ENCODE data around the gene BACH2. TPM values are rescaled to one million over a fixed set of nuclear protein-coding genes. Genes with fewer than 3 reads are reported as not detected.

BACH2 gene
- total RNA-seq, 1 donor from 2014 or later, result 34.1 TPM

DNA sequence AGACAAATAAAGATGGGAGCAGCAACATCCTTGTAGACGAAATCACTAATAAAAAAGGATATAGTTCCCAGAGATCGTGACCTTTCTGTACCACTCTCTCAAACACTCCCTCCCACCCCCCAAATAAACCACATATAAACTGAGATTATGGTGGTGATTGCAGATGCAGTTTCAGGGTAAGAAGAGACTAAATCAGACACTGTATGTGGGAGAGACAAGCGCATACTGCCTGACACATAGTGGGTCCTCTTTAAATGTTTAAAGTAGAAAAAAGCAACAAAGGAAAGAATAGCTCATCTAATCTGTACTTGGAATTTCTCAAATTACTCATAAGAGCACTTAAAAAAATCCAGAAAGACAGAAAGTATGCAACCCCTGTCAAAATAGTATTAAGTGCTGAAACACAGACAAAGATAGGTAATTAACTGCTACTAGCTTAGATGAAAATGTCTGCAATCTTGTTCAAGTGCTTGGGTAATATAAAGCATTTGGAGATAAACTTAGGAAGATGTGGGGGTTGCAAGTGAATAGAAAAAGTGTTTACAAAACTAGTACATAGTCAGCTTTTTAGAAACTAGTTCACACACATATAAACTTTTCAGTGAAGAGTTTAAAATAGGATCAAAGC, 151.6 kb downstream of the BACH2 start:
- Mint-ChIP-seq H3K4me3 (no peak overlapping the region), H3K9me3 (no peaks in the 10 kb centered on the region), H3K27ac (peak overlapping the region; percentile 77), H3K27me3 (ENCODE audit: low read depth) (no peaks in the 10 kb centered on the region), H3K36me3 (no peaks in the 10 kb centered on the region), H3K4me1 (peaks cover 63% of the 10 kb centered on the region)
- no peak for DNase-seq (ENCODE audit: low spot score in 2 of 2, unreplicated experiment in 2 of 2)
- no peak for TF ChIP-seq CTCF (IDR thresholded peaks at IDR 0.05; ENCODE audit: unreplicated experiment)

DNA sequence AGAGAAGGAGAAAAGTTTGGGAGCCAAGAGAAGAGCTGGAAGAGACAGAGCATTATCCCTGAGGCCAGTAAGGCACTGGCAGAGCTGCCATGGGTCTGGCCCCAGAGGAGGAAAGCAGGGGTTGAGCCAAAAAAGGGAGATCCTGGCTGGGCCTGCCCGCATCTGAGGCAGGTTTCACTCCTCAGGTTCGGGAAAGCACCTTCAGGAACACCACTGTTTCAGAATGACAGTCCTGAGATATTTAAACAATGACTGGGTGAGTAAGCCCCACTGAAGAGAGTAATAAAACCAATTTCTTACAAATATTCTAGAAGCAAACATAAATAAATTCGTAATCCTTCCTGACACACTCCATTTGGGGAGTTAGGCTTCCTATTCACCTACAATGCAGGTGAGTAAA, 152.2 kb downstream of the BACH2 start:
- no peak for DNase-seq (ENCODE audit: low spot score in 2 of 2, unreplicated experiment in 2 of 2)
- Mint-ChIP-seq H3K27ac (peak overlapping the region; percentile 77), H3K27me3 (ENCODE audit: low read depth) (no peaks in the 10 kb centered on the region), H3K4me1 (peaks cover 62% of the 10 kb centered on the region), H3K4me3 (no peak overlapping the region), H3K36me3 (no peaks in the 10 kb centered on the region), H3K9me3 (no peaks in the 10 kb centered on the region)
- TF ChIP-seq CTCF (IDR thresholded peaks at IDR 0.05; ENCODE audit: unreplicated experiment), result no peak

GRCh38 chr6:90140683-90141082, 156.0 kb downstream of the BACH2 start:
- TF ChIP-seq CTCF (IDR thresholded peaks at IDR 0.05; ENCODE audit: unreplicated experiment), result no peak
- no peaks in the 10 kb centered on the region for H3K27me3 Mint-ChIP-seq (ENCODE audit: low read depth)
- H3K4me1 Mint-ChIP-seq, result peaks cover 68% of the 10 kb centered on the region
- DNase-seq (ENCODE audit: low spot score in 2 of 2, unreplicated experiment in 2 of 2), result no peak
- H3K27ac Mint-ChIP-seq, result no peak overlapping the region
- H3K9me3 Mint-ChIP-seq, result no peaks in the 10 kb centered on the region
- no peaks in the 10 kb centered on the region for H3K36me3 Mint-ChIP-seq
- no peak overlapping the region for H3K4me3 Mint-ChIP-seq

DNA sequence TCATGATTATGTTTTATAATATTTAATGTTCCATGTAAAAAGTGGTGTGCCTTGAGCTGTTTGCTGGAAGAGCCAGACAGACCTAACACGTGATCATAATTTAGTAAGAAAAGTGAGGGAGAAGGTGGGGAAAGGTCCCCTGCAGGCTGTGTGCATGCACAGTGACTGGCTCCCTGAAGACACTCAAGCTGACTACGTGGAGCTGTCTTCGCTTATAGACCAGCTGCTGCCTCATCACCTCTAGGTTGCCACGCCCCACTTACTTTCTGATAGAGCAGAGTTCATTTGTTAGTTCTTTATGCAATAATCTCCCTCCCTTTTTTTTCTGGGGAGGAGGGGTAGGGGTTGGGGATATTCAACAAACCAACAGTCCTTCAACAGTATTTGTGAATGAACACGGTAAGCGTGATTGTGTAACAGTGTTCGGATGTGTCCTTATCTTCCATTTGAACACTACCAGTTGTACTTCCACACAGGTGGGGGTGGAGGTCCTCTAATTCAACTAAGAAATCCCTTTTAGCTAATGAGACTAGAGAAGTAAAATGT, 157.3 kb downstream of the BACH2 start:
- Mint-ChIP-seq H3K4me1 (peaks cover 62% of the 10 kb centered on the region), H3K9me3 (no peaks in the 10 kb centered on the region), H3K27me3 (ENCODE audit: low read depth) (no peaks in the 10 kb centered on the region), H3K36me3 (no peaks in the 10 kb centered on the region), H3K27ac (no peak overlapping the region), H3K4me3 (no peak overlapping the region)
- DNase-seq (ENCODE audit: low spot score in 2 of 2, unreplicated experiment in 2 of 2), result no peak
- no peak for TF ChIP-seq CTCF (IDR thresholded peaks at IDR 0.05; ENCODE audit: unreplicated experiment)

DNA sequence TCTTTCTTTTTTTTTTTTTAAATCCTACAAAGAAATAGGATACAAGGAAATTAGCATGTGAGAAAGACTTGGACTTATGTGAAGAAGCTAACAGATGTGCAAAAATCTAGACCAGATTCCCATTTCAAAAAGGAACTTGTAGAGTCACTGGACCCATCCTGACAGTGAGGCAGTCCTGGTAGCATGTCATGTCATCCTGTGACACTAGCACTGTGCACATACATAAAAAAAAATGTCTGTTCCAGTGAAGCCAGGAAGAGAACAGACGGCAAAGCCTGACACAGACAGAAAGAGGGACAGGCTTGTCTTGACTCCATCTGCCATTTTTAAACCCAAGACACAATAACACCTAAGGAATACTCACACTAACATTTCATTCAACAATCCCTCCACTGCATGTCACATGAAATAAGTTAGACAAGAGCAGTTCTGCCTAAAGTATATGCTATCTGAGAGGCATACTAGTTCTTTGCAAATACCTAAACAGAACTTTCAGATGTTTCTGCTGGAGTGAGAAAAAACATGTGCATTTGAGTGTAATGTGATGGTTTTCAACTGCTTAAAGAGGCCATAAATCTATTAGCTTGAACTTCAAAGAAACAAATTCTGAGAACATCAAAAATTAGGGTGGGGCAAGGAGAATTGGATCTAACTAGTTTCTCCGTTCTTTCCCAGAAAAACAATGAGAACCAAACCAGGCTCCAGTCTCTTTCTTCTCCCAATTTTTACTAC, 159.6 kb downstream of the BACH2 start:
- H3K27ac Mint-ChIP-seq, result peak overlapping the region; percentile 97
- no peak for TF ChIP-seq CTCF (IDR thresholded peaks at IDR 0.05; ENCODE audit: unreplicated experiment)
- H3K4me3 Mint-ChIP-seq, result peak overlapping the region; percentile 20
- H3K4me1 Mint-ChIP-seq, result peaks cover 53% of the 10 kb centered on the region
- no peak for DNase-seq (ENCODE audit: low spot score in 2 of 2, unreplicated experiment in 2 of 2)
- H3K9me3 Mint-ChIP-seq, result no peaks in the 10 kb centered on the region
- no peaks in the 10 kb centered on the region for H3K36me3 Mint-ChIP-seq
- H3K27me3 Mint-ChIP-seq (ENCODE audit: low read depth), result no peaks in the 10 kb centered on the region

Data from mesothelial cell of epicardium (in vitro differentiated cells).